IMR-90 (cell line): ENCODE measurements around the gene FOXO6. TPM values are rescaled to one million over a fixed set of nuclear protein-coding genes. Genes with fewer than 3 reads are reported as not detected.

Source experiments
- ATAC-seq: fragments of 200-7000 bp; cut with Tn5 transposase; 2 replicates; pipeline ENCODE4 v1.9.1; 2020; ENCODE audit warnings: low read depth, mild to moderate bottlenecking, moderate library complexity
- BruUV-seq: library from RNA; stranded (reverse); fragments of 400-500 nt; replicated peaks from 2 replicates; lab custom pipeline; 2021; lab: Mats Ljungman, UMichigan
- CTCF ChIA-PET: fragments of 300-600 bp; formaldehyde crosslinking; extraction: SDS; loops from one replicate; lab custom pipeline; 2021; ENCODE audit warnings: antibody characterized with exemption; lab: Yijun Ruan, JAX
- POLR2A ChIA-PET: fragments of 300-600 bp; sonication (Branson Sonifier 250); formaldehyde crosslinking; loops from one replicate; lab custom pipeline; 2022; ENCODE audit warnings: antibody characterized with exemption; ENCODE audit not compliant: unreplicated experiment; lab: Charles Lee
- DNase-seq: peaks from one replicate; pipeline ENCODE4 v3.0.0; 2013
- H2AFZ ChIP-seq: replicated peaks from 2 replicates; pipeline ENCODE3; 2013; ENCODE audit warnings: low read length, mild to moderate bottlenecking; ENCODE audit not compliant: poor library complexity
- H2AK5ac ChIP-seq: 2 replicates; pipeline ENCODE4 v1.6.1; 2013; ENCODE audit warnings: low read depth, low read length, inconsistent platforms
- H2AK9ac ChIP-seq: replicated peaks from 2 replicates; pipeline ENCODE3; 2013; ENCODE audit warnings: mild to moderate bottlenecking, low read depth, low read length, moderate library complexity; ENCODE audit not compliant: poor library complexity
- H2BK120ac ChIP-seq: 2 replicates; pipeline ENCODE4 v1.6.1; 2013; ENCODE audit warnings: low read depth, low read length, inconsistent platforms
- H2BK15ac ChIP-seq: 3 replicates; pipeline ENCODE4 v1.6.1; 2013; ENCODE audit warnings: low read depth, low read length, inconsistent platforms
- H2BK20ac ChIP-seq: 2 replicates; pipeline ENCODE4 v1.6.1; 2013; ENCODE audit warnings: low read depth, mild to moderate bottlenecking, inconsistent platforms, low read length, moderate library complexity
- H2BK5ac ChIP-seq: 2 replicates; pipeline ENCODE4 v1.6.1; 2013; ENCODE audit warnings: mild to moderate bottlenecking, low read depth, low read length, inconsistent platforms; ENCODE audit not compliant: poor library complexity, severe bottlenecking
- H3K14ac ChIP-seq: replicated peaks from 2 replicates; pipeline ENCODE4 v1.6.1; 2013; ENCODE audit warnings: low read depth, low read length, inconsistent platforms
- H3K18ac ChIP-seq: 2 replicates; pipeline ENCODE4 v1.6.1; 2013; ENCODE audit warnings: low read depth, low read length, control low read depth
- H3K23ac ChIP-seq: 2 replicates; pipeline ENCODE4 v1.6.1; 2013; ENCODE audit warnings: low read depth, low read length, inconsistent platforms
- H3K27ac ChIP-seq: 2 replicates; pipeline ENCODE4 v1.5.1; 2013; ENCODE audit warnings: mild to moderate bottlenecking, control low read depth, low read length; ENCODE audit not compliant: insufficient read depth
- H3K27me3 ChIP-seq: 2 replicates; pipeline ENCODE4 v1.6.1; 2013; ENCODE audit warnings: low read length; ENCODE audit not compliant: control insufficient read depth, insufficient read depth
- H3K36me3 ChIP-seq: 2 replicates; pipeline ENCODE4 v1.6.1; 2013; ENCODE audit warnings: low read length, mixed read lengths; ENCODE audit not compliant: control insufficient read depth, insufficient read depth
- H3K4ac ChIP-seq: 2 replicates; pipeline ENCODE4 v1.6.1; 2013; ENCODE audit warnings: low read depth, low read length, inconsistent platforms
- H3K4me1 ChIP-seq: 2 replicates; pipeline ENCODE4 v1.6.1; 2013; ENCODE audit warnings: low read length, mixed read lengths; ENCODE audit not compliant: control insufficient read depth, insufficient read depth
- H3K4me2 ChIP-seq: 2 replicates; pipeline ENCODE4 v1.6.1; 2013; ENCODE audit warnings: low read depth, mild to moderate bottlenecking, control low read depth, low read length, moderate library complexity
- H3K4me3 ChIP-seq: 2 replicates; pipeline ENCODE4 v1.5.1; 2013; ENCODE audit warnings: low read depth, mild to moderate bottlenecking, control low read depth, low read length, moderate library complexity; ENCODE audit not compliant: insufficient read depth
- H3K56ac ChIP-seq: 2 replicates; pipeline ENCODE4 v1.6.1; 2013; ENCODE audit warnings: low read length, inconsistent platforms; ENCODE audit not compliant: insufficient read depth; ENCODE audit errors: extremely low read depth
- H3K79me1 ChIP-seq, 2 experiments: 2 replicates each; pipeline ENCODE4 v1.6.1; 2013; ENCODE audit warnings: low read length in 2 of 2, inconsistent platforms in 1 of 2, low read depth in 1 of 2
- H3K9ac ChIP-seq: 2 replicates; pipeline ENCODE4 v1.6.1; 2013; ENCODE audit warnings: low read depth, low read length, control low read depth
- H3K9me1 ChIP-seq: 2 replicates; pipeline ENCODE4 v1.6.1; 2013; ENCODE audit warnings: low read length, inconsistent platforms; ENCODE audit not compliant: insufficient read depth
- H3K9me3 ChIP-seq: 2 replicates; pipeline ENCODE4 v1.6.1; 2013; ENCODE audit warnings: low read length; ENCODE audit not compliant: control insufficient read depth, insufficient read depth
- H4K20me1 ChIP-seq: 2 replicates; pipeline ENCODE4 v1.6.1; 2013; ENCODE audit warnings: low read length, inconsistent platforms; ENCODE audit not compliant: insufficient read depth
- H4K5ac ChIP-seq: 2 replicates; pipeline ENCODE4 v1.6.1; 2013; ENCODE audit warnings: mild to moderate bottlenecking, low read depth, low read length, control low read depth
- H4K8ac ChIP-seq, 2 experiments: 2 replicates each; pipeline ENCODE4 v1.6.1; 2013; ENCODE audit warnings: low read depth in 2 of 2, low read length in 2 of 2, control low read depth in 1 of 2, inconsistent platforms in 1 of 2
- H4K91ac ChIP-seq: 2 replicates; pipeline ENCODE4 v1.6.1; 2013; ENCODE audit warnings: low read depth, low read length, inconsistent platforms; ENCODE audit not compliant: insufficient read depth
- BHLHE40 ChIP-seq: fragments of 150-350 bp; IDR thresholded peaks from 2 replicates; pipeline ENCODE4 v1.6.1; 2016; ENCODE audit warnings: mild to moderate bottlenecking, low read depth, low read length
- POLR2A ChIP-seq: IDR thresholded peaks from 2 replicates; pipeline ENCODE4 v1.6.1; 2012; ENCODE audit warnings: mild to moderate bottlenecking, low read depth, low read length
- RAD21 ChIP-seq: IDR thresholded peaks from 2 replicates; pipeline ENCODE4 v1.6.1; 2012; ENCODE audit warnings: low read length, improper control_type of control experiment
- RFX5 ChIP-seq: IDR thresholded peaks from 2 replicates; pipeline ENCODE4 v1.8.0; 2012; ENCODE audit warnings: low read depth, mild to moderate bottlenecking, low read length, moderate library complexity
- WGBS, 2 experiments: methylation state at CpG; one replicate each; pipeline versions ENCODE4 v1.1.5 to v1.1.7; 2013; ENCODE audit warnings: missing lambda C conversion rate in 2 of 2; ENCODE audit not compliant: insufficient read length in 1 of 2; ENCODE audit errors: extremely low coverage in 2 of 2; 5-methylcytosine and 5-hydroxymethylcytosine counted together
- dilution Hi-C: fragments of 300-500 bp; cut with HindIII; formaldehyde crosslinking; loops from one replicate; pipeline ENCODE4 v1.14.3; 2018; ENCODE audit warnings: low sequenced_read_pairs; ENCODE audit not compliant: unreplicated experiment
- in situ Hi-C: fragments of 300-500 bp; cut with MboI; formaldehyde crosslinking; loops from 3 replicates; pipeline ENCODE4 v1.14.3; 2019; ENCODE audit warnings: low sequenced_read_pairs, inconsistent platforms, mixed read lengths
- intact Hi-C: fragments of 100-400 bp; cut with micrococcal nuclease; formaldehyde crosslinking; loops from 2 replicates; pipeline ENCODE4 v1.10.0; 2022
- polyA plus RNA-seq, 3 experiments: library from polyadenylated mRNA; depleted of rRNA; stranded (reverse); fragments of >200 nt; gene quantifications; 2 replicates each; pipeline ENCODE4 v1.2.3, GENCODE V29; 2012; ENCODE audit warnings: low replicate concordance in 1 of 3
- total RNA-seq: library from RNA; depleted of rRNA; stranded (reverse); fragments of >200 nt; gene quantifications from 2 replicates; pipeline ENCODE4 v1.2.3, GENCODE V29; 2012
- TF ChIP-seq, protein P1 (sequence below): conservative IDR thresholded peaks from 2 replicates; pipeline ENCODE4 v1.5.1; 2012; ENCODE audit warnings: mild to moderate bottlenecking, low read depth, low read length, improper control_type of control experiment
- TF ChIP-seq, protein P2 (sequence below): fragments of 150-350 bp; IDR thresholded peaks from 2 replicates; pipeline ENCODE4 v1.6.1; 2016; ENCODE audit warnings: low read depth, mild to moderate bottlenecking, low read length, moderate library complexity, borderline replicate concordance

The FOXO6 gene
- total and polyA plus RNA-seq, 2 of the 4 experiments (the other 2 are of a cell fraction): not detected

DNA sequence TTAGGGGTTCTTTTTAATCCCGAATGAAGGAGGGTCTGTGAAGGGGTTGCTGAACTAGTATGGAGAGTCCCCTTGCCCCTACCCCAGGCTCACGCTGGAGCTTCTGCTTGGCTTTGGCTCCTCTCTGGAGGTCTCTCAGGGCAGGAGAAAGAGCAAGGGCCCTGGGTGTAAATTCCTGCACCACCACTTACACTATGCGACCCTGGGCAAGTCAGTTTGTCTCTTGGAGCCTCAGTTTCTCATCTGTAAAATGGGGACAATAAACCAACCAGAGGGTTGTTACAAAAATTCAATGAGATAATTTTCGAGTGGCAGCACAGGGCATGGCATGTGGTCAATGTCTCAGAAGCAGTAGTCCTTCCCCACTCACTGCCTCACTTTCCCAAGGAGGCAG, 11.4 kb downstream of the FOXO6 start:
- H3K9me3 ChIP-seq: no peaks in the 10 kb centered on the region
- H2AFZ ChIP-seq: no peak overlapping the region
- WGBS, 2 experiments: no CpG with 5 or more reads among the region's 4 CpGs
- BruUV-seq: no TSS peak
- H3K4me3 ChIP-seq: no peak overlapping the region
- H3K18ac ChIP-seq: no peak overlapping the region
- TF ChIP-seq RAD21 (no peak), BHLHE40 (no peak), POLR2A (no peak), RFX5 (no peak)
- TF ChIP-seq, protein P1, sequence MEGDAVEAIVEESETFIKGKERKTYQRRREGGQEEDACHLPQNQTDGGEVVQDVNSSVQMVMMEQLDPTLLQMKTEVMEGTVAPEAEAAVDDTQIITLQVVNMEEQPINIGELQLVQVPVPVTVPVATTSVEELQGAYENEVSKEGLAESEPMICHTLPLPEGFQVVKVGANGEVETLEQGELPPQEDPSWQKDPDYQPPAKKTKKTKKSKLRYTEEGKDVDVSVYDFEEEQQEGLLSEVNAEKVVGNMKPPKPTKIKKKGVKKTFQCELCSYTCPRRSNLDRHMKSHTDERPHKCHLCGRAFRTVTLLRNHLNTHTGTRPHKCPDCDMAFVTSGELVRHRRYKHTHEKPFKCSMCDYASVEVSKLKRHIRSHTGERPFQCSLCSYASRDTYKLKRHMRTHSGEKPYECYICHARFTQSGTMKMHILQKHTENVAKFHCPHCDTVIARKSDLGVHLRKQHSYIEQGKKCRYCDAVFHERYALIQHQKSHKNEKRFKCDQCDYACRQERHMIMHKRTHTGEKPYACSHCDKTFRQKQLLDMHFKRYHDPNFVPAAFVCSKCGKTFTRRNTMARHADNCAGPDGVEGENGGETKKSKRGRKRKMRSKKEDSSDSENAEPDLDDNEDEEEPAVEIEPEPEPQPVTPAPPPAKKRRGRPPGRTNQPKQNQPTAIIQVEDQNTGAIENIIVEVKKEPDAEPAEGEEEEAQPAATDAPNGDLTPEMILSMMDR: no peak
- TF ChIP-seq, protein P2, sequence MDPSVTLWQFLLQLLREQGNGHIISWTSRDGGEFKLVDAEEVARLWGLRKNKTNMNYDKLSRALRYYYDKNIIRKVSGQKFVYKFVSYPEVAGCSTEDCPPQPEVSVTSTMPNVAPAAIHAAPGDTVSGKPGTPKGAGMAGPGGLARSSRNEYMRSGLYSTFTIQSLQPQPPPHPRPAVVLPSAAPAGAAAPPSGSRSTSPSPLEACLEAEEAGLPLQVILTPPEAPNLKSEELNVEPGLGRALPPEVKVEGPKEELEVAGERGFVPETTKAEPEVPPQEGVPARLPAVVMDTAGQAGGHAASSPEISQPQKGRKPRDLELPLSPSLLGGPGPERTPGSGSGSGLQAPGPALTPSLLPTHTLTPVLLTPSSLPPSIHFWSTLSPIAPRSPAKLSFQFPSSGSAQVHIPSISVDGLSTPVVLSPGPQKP: no peak
- intact Hi-C loops (no loop called here), in situ Hi-C loops (no loop called here), dilution Hi-C loops (no loop called here)
- no peak overlapping the region for H2BK120ac ChIP-seq
- no peak overlapping the region for H3K4me2 ChIP-seq
- no peak overlapping the region for H4K8ac ChIP-seq
- H3K9ac ChIP-seq: no peak overlapping the region
- no peaks in the 10 kb centered on the region for H3K4me1 ChIP-seq
- no peaks in the 10 kb centered on the region for H3K36me3 ChIP-seq
- no peak overlapping the region for H4K91ac ChIP-seq
- H2BK15ac ChIP-seq: no peak overlapping the region
- ATAC-seq (no peak), DNase-seq (no peak)
- H2BK5ac ChIP-seq: no peak overlapping the region
- H3K56ac ChIP-seq: no peak overlapping the region
- H3K23ac ChIP-seq: no peak overlapping the region
- ChIA-PET CTCF (no interaction called here), POLR2A (no interaction called here)
- H3K27me3 ChIP-seq: peaks cover 61% of the 10 kb centered on the region
- no peak overlapping the region for H3K27ac ChIP-seq
- H4K20me1 ChIP-seq: no peaks in the 10 kb centered on the region
- no peaks in the 10 kb centered on the region; the same call in 1 of the 2 replicates for H3K9me1 ChIP-seq
- no peaks in the 10 kb centered on the region for H3K79me1 ChIP-seq
- H4K5ac ChIP-seq: no peak overlapping the region
- no peak overlapping the region for H2BK20ac ChIP-seq
- H2AK5ac ChIP-seq: no peak overlapping the region
- no peak overlapping the region for H3K14ac ChIP-seq
- no peak overlapping the region for H3K4ac ChIP-seq
- no peak overlapping the region for H2AK9ac ChIP-seq
